SK-N-SH treated with all-trans-retinoic acid at 6 μM for 48 hours (cell line): Measurements from ENCODE around the gene WDR55.
"Not testable (repeated sequence)": the region's sequence is repeated elsewhere in the genome, so short reads cannot be mapped to it uniquely, and the experiment has no call there.

Source experiments
- ATAC-seq: fragments of 200-7000 bp; cut with Tn5 transposase; 3 replicates; pipeline ENCODE4 v1.9.1; 2020; ENCODE audit warnings: mild to moderate bottlenecking, moderate library complexity
- ARNTL ChIP-seq: fragments of 450-650 bp; formaldehyde crosslinking; IDR thresholded peaks from 2 replicates; pipeline ENCODE4 v1.5.0; 2020; ENCODE audit warnings: low read depth, mild to moderate bottlenecking, moderate library complexity, borderline replicate concordance
- CREB5 ChIP-seq: fragments of 250-450 bp; sonication (Bioruptor Pico); IDR thresholded peaks from 2 replicates; pipeline ENCODE4 v1.5.1; 2020; ENCODE audit warnings: low read depth, mild to moderate bottlenecking, moderate library complexity
- CSDC2 ChIP-seq: fragments of 250-450 bp; sonication (Bioruptor Pico); IDR thresholded peaks from 2 replicates; pipeline ENCODE4 v1.5.0; 2020; ENCODE audit warnings: mild to moderate bottlenecking, moderate library complexity
- ESRRG ChIP-seq: fragments of 250-450 bp; sonication (Bioruptor Pico); IDR thresholded peaks from 2 replicates; pipeline ENCODE4 v1.6.1; 2021; ENCODE audit warnings: mild to moderate bottlenecking
- GLIS3 ChIP-seq: fragments of 250-450 bp; sonication (Bioruptor Pico); IDR thresholded peaks from 2 replicates; pipeline ENCODE4 v1.5.0; 2020; ENCODE audit warnings: mild to moderate bottlenecking, moderate library complexity
- ISL1 ChIP-seq: fragments of 250-450 bp; sonication (Bioruptor Pico); IDR thresholded peaks from 2 replicates; pipeline ENCODE4 v2.1.2; 2022; ENCODE audit warnings: mild to moderate bottlenecking, moderate library complexity
- OSR1 ChIP-seq: fragments of 250-450 bp; sonication (Bioruptor Pico); IDR thresholded peaks from 2 replicates; pipeline ENCODE4 v1.8.0; 2022; ENCODE audit warnings: moderate library complexity, mild to moderate bottlenecking, inconsistent platforms
- RARB ChIP-seq: fragments of 250-450 bp; sonication (Bioruptor Pico); IDR thresholded peaks from 2 replicates; pipeline ENCODE4 v1.8.0; 2021; ENCODE audit warnings: mild to moderate bottlenecking, moderate library complexity
- SNAI2 ChIP-seq: fragments of 250-450 bp; sonication (Bioruptor Pico); IDR thresholded peaks from 2 replicates; pipeline ENCODE4 v1.5.0; 2020; ENCODE audit warnings: mild to moderate bottlenecking, moderate library complexity
- TCF4 ChIP-seq: fragments of 250-450 bp; sonication (Bioruptor Pico); IDR thresholded peaks from 2 replicates; pipeline ENCODE4 v1.8.0; 2021; ENCODE audit warnings: mild to moderate bottlenecking, moderate library complexity, borderline replicate concordance
- TSHZ2 ChIP-seq: fragments of 250-450 bp; sonication (Bioruptor Pico); IDR thresholded peaks from 2 replicates; pipeline ENCODE4 v1.5.0; 2020; ENCODE audit warnings: mild to moderate bottlenecking, moderate library complexity
- ZC3H10 ChIP-seq: fragments of 250-450 bp; sonication (Bioruptor Pico); IDR thresholded peaks from 2 replicates; pipeline ENCODE4 v1.5.1; 2021; ENCODE audit warnings: mild to moderate bottlenecking, moderate library complexity
- ZFP30 ChIP-seq: fragments of 450-650 bp; formaldehyde crosslinking; IDR thresholded peaks from 2 replicates; pipeline ENCODE4 v1.5.0; 2022; ENCODE audit warnings: mild to moderate bottlenecking, moderate library complexity
- ZNF565 ChIP-seq: fragments of 450-650 bp; formaldehyde crosslinking; conservative IDR thresholded peaks from 2 replicates; pipeline ENCODE4 v1.5.0; 2020; ENCODE audit warnings: low read depth, mild to moderate bottlenecking, moderate library complexity
- ZNF70 ChIP-seq: fragments of 450-650 bp; formaldehyde crosslinking; IDR thresholded peaks from 2 replicates; pipeline ENCODE4 v1.5.0; 2020; ENCODE audit warnings: mild to moderate bottlenecking, moderate library complexity
- ZNF8 ChIP-seq: fragments of 450-650 bp; formaldehyde crosslinking; IDR thresholded peaks from 2 replicates; pipeline ENCODE4 v1.5.0; 2020; ENCODE audit warnings: mild to moderate bottlenecking, moderate library complexity
- TF ChIP-seq, protein P1 (sequence below): fragments of 250-450 bp; sonication (Bioruptor Pico); IDR thresholded peaks from 2 replicates; pipeline ENCODE4 v1.5.1; 2021; ENCODE audit warnings: mild to moderate bottlenecking, moderate library complexity
- TF ChIP-seq, protein P2 (sequence below): fragments of 250-450 bp; sonication (Bioruptor Pico); IDR thresholded peaks from 2 replicates; pipeline ENCODE4 v1.8.0; 2020; ENCODE audit warnings: mild to moderate bottlenecking, moderate library complexity, borderline replicate concordance
- TF ChIP-seq, protein P3 (sequence below): fragments of 250-450 bp; sonication (Bioruptor Pico); IDR thresholded peaks from 2 replicates; pipeline ENCODE4 v1.8.0; 2021; ENCODE audit warnings: low read depth, mild to moderate bottlenecking, moderate library complexity, borderline replicate concordance

Gene WDR55

DNA sequence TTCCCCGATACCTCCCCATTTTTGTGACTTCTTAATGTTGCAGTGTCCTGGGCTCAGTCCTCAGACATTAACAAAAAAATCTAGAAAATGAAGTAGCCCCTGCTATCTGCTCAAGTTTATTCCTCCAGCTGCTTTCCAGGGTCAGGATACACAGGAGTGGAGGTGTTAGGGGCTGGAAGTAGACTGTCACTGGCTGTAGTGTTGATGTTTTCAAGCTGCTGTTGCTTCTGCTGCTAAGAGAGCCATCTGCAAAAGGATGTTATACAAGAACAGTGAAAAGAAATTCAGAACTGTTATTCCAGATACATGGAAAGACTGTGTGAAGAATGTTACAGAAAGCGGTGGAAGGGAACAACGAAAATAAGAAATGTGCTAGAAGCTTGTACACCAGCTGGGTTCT, 42.4 kb upstream of the WDR55 start (continued):
- no peak for TF ChIP-seq TSHZ2 (CRISPR knock-in tag)
- TF ChIP-seq TCF4 (CRISPR knock-in tag), result no peak
- no peak for TF ChIP-seq ISL1 (CRISPR knock-in tag)
- TF ChIP-seq ZNF8 (CRISPR knock-in tag), result no peak

DNA sequence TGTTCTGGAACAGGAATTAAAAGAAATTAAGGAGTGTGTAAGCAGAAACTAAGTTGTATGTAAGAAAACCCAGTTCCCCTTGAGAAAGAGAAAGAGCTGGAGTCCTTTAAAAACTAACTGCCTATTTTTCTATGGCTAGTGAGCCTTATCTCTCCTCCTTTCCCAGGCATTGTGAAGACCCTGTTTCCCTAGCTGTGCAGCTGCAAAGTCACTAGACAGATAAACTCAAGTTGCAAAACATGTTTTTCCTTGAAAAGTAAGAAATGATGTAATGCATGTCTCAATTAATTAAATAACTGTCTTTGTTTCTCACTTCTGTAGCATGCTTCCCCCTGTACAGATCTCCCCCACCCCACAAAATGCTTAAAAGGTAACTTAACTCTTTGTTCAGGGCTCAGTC, 41.6 kb upstream of the WDR55 start:
- ATAC-seq, result not testable (repeated sequence)

- not testable (repeated sequence) for ATAC-seq
Observed at GRCh38 chr5:140624886-140625285, 39.8 kb upstream of the WDR55 start.

DNA sequence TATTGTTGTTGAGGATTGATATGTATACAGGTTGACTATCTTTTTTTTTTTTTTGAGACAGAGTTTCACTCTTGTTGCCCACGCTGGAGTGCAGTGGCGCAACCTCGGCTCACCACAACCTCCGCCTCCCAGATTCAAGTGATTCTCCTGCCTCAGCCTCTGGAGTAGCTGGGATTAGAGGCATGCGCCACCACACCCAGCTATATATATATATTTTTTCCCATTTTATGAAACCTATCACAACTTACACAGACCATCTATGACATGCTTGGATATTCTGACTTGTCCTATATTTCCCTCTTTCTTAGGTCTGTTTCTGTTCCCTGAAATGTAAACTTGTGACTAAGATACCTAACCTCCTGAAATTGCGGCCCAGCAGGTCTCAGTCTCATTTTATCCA, 36.7 kb upstream of the WDR55 start:
- no peak for ATAC-seq
- TF ChIP-seq CSDC2 (CRISPR knock-in tag) (no peak), CREB5 (CRISPR knock-in tag) (no peak), GLIS3 (CRISPR knock-in tag) (no peak), ZFP30 (CRISPR knock-in tag) (no peak), ZNF8 (CRISPR knock-in tag) (no peak), RARB (no peak), ZC3H10 (no peak), ZNF565 (CRISPR knock-in tag) (no peak), ARNTL (CRISPR knock-in tag) (no peak), TSHZ2 (CRISPR knock-in tag) (no peak), ESRRG (CRISPR knock-in tag) (no peak), OSR1 (no peak), SNAI2 (CRISPR knock-in tag) (no peak), ZNF70 (CRISPR knock-in tag) (no peak)
- TF ChIP-seq, protein P1, sequence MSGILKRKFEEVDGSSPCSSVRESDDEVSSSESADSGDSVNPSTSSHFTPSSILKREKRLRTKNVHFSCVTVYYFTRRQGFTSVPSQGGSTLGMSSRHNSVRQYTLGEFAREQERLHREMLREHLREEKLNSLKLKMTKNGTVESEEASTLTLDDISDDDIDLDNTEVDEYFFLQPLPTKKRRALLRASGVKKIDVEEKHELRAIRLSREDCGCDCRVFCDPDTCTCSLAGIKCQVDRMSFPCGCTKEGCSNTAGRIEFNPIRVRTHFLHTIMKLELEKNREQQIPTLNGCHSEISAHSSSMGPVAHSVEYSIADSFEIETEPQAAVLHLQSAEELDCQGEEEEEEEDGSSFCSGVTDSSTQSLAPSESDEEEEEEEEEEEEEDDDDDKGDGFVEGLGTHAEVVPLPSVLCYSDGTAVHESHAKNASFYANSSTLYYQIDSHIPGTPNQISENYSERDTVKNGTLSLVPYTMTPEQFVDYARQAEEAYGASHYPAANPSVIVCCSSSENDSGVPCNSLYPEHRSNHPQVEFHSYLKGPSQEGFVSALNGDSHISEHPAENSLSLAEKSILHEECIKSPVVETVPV (CRISPR knock-in tag), result no peak
- TF ChIP-seq, protein P2, sequence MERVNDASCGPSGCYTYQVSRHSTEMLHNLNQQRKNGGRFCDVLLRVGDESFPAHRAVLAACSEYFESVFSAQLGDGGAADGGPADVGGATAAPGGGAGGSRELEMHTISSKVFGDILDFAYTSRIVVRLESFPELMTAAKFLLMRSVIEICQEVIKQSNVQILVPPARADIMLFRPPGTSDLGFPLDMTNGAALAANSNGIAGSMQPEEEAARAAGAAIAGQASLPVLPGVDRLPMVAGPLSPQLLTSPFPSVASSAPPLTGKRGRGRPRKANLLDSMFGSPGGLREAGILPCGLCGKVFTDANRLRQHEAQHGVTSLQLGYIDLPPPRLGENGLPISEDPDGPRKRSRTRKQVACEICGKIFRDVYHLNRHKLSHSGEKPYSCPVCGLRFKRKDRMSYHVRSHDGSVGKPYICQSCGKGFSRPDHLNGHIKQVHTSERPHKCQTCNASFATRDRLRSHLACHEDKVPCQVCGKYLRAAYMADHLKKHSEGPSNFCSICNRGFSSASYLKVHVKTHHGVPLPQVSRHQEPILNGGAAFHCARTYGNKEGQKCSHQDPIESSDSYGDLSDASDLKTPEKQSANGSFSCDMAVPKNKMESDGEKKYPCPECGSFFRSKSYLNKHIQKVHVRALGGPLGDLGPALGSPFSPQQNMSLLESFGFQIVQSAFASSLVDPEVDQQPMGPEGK (CRISPR knock-in tag), result no peak
- TF ChIP-seq, protein P3, sequence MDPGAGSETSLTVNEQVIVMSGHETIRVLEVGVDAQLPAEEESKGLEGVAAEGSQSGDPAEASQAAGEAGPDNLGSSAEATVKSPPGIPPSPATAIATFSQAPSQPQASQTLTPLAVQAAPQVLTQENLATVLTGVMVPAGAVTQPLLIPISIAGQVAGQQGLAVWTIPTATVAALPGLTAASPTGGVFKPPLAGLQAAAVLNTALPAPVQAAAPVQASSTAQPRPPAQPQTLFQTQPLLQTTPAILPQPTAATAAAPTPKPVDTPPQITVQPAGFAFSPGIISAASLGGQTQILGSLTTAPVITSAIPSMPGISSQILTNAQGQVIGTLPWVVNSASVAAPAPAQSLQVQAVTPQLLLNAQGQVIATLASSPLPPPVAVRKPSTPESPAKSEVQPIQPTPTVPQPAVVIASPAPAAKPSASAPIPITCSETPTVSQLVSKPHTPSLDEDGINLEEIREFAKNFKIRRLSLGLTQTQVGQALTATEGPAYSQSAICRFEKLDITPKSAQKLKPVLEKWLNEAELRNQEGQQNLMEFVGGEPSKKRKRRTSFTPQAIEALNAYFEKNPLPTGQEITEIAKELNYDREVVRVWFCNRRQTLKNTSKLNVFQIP (CRISPR knock-in tag), result no peak
